ENCODE measurements around the gene HDAC7.

DNA sequence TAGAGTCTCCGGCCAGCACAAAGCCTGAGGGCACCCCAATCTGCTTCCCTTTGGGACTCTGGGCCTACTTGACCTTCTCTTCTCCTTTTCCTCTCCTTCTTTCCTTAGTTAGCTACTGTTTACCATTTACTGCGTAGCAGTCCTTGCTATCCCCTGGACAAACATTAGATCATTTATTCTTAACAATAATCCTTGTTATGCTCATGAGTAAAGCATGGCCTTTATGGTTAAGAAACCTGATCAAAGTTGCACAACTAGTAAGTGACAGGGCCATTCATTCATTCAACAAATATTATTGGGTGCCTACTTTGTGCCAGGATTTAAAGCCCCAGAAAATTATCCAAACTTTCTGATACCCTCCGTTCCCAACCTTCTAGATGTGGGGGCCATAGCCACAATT is 3.2 kb upstream of the HDAC7 start:
- TF ChIP-seq, protein P1, sequence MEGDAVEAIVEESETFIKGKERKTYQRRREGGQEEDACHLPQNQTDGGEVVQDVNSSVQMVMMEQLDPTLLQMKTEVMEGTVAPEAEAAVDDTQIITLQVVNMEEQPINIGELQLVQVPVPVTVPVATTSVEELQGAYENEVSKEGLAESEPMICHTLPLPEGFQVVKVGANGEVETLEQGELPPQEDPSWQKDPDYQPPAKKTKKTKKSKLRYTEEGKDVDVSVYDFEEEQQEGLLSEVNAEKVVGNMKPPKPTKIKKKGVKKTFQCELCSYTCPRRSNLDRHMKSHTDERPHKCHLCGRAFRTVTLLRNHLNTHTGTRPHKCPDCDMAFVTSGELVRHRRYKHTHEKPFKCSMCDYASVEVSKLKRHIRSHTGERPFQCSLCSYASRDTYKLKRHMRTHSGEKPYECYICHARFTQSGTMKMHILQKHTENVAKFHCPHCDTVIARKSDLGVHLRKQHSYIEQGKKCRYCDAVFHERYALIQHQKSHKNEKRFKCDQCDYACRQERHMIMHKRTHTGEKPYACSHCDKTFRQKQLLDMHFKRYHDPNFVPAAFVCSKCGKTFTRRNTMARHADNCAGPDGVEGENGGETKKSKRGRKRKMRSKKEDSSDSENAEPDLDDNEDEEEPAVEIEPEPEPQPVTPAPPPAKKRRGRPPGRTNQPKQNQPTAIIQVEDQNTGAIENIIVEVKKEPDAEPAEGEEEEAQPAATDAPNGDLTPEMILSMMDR (conservative IDR thresholded peaks at IDR 0.05; ENCODE audit: low read length), result no peak
- no peak for TF ChIP-seq EZH2phosphoT487 (IDR thresholded peaks at IDR 0.05; ENCODE audit: borderline replicate concordance)
